Measurements from ENCODE around the gene SIGLEC1.

Gene SIGLEC1

GRCh38 chr20:3744037-3744436, 31.6 kb upstream of the SIGLEC1 start:
- no peak for DNase-seq

- no peak for DNase-seq
Measured at GRCh38 chr20:3743251-3743650, 30.9 kb upstream of the SIGLEC1 start.

GRCh38 chr20:3741836-3742458, 29.5 kb upstream of the SIGLEC1 start:
- DNase-seq: no peak

GRCh38 chr20:3740615-3741301, 28.4 kb upstream of the SIGLEC1 start:
- DNase-seq: no peak

- no peak for DNase-seq
Measured at GRCh38 chr20:3739926-3740451, 27.6 kb upstream of the SIGLEC1 start.

- DNase-seq: no peak
Measured at GRCh38 chr20:3739054-3739925, 26.9 kb upstream of the SIGLEC1 start.

GRCh38 chr20:3738111-3739053, 26.0 kb upstream of the SIGLEC1 start:
- no peak for DNase-seq

GRCh38 chr20:3735768-3736167, 23.4 kb upstream of the SIGLEC1 start:
- DNase-seq: no peak

- no peak for DNase-seq
Measured at GRCh38 chr20:3734111-3734843, 21.9 kb upstream of the SIGLEC1 start.

- no peak for DNase-seq
Measured at GRCh38 chr20:3733119-3733995, 21.0 kb upstream of the SIGLEC1 start.

- no peak for DNase-seq
Measured at GRCh38 chr20:3732327-3733118, 20.1 kb upstream of the SIGLEC1 start, which contains the start of gene HSPA12B. Gene HSPA12B, plus strand, starts transcription at chr20:3732685. Its CDS starts 5,990 bp downstream, at chr20:3738675.

- no peak for DNase-seq
Measured at GRCh38 chr20:3731944-3732326, 19.5 kb upstream of the SIGLEC1 start.

GRCh38 chr20:3730803-3731672, 18.6 kb upstream of the SIGLEC1 start:
- DNase-seq: no peak

- DNase-seq: no peak
Measured at GRCh38 chr20:3729811-3730540, 17.6 kb upstream of the SIGLEC1 start.

- no peak for DNase-seq
Measured at GRCh38 chr20:3729378-3729777, 17.0 kb upstream of the SIGLEC1 start.

- DNase-seq: no peak
Measured at GRCh38 chr20:3728876-3729275, 16.5 kb upstream of the SIGLEC1 start.

- DNase-seq: no peak
Measured at GRCh38 chr20:3728354-3728753, 16.0 kb upstream of the SIGLEC1 start.

Data from CD4-positive, alpha-beta T cell treated with Interleukin-17A for 4 hours (primary cell).